NCI-H460 (cell line): ENCODE results near the gene TCP11X2. TPM values are rescaled to one million over a fixed set of nuclear protein-coding genes. Genes with fewer than 3 reads are reported as not detected.
"Not testable (repeated sequence)": the region's sequence is repeated elsewhere in the genome, so short reads cannot be mapped to it uniquely, and the experiment has no call there.

Experiments
- DNase-seq: peaks from one replicate; pipeline ENCODE4 v3.0.0-alpha.2; 2016; ENCODE audit warnings: low read depth; ENCODE audit errors: extremely low read depth
- polyA plus RNA-seq: library from polyadenylated mRNA; depleted of rRNA; stranded (reverse); fragments of >200 nt; gene quantifications from 2 replicates; pipeline ENCODE4 v1.2.3, GENCODE V29; 2014; cell fraction: nucleus; rRNA removed
- total RNA-seq: library from RNA; depleted of rRNA; stranded (reverse); fragments of >200 nt; shearing (Covaris generic); gene quantifications from 2 replicates; pipeline ENCODE4 v1.2.3, GENCODE V29; 2014; rRNA removed

TCP11X2 gene
- total RNA-seq, result not detected in 2 replicates
- polyA plus RNA-seq, result not detected in 2 replicates

GRCh38 chrX:102471762-102472220 lies at the start of gene TCP11X2:
Gene TCP11X2 (minus strand): TSS chrX:102471812.
- DNase-seq, result not testable (repeated sequence)

GRCh38 chrX:102517326-102517725 lies 45.7 kb upstream of the TCP11X2 start:
- DNase-seq, result peak; percentile 21

- DNase-seq, result peak; percentile 26
Observed at GRCh38 chrX:102515975-102516941, 44.6 kb upstream of the TCP11X2 start, which contains the start of gene TMSB15A. Gene TMSB15A (minus strand): TSS chrX:102516739.

GRCh38 chrX:102514536-102514935 lies 42.9 kb upstream of the TCP11X2 start:
- DNase-seq, result no peak

GRCh38 chrX:102498732-102499131 lies 27.1 kb upstream of the TCP11X2 start:
- DNase-seq, result no peak

- no peak for DNase-seq
Observed at GRCh38 chrX:102491766-102492165, 20.2 kb upstream of the TCP11X2 start.

- DNase-seq, result not testable (repeated sequence)
Observed at GRCh38 chrX:102478765-102479164, 7.2 kb upstream of the TCP11X2 start.

- DNase-seq, result not testable (repeated sequence)
Observed at GRCh38 chrX:102470215-102470614, 1.4 kb downstream of the TCP11X2 start.

GRCh38 chrX:102458615-102459014 lies 13.0 kb downstream of the TCP11X2 start:
- not testable (repeated sequence) for DNase-seq

GRCh38 chrX:102439908-102440307 lies 31.7 kb downstream of the TCP11X2 start, which contains the start of gene NXF2B:
Gene NXF2B (minus strand): TSS chrX:102440008. CDS start chrX:102380036, 59,972 bp downstream.
- not testable (repeated sequence) for DNase-seq

GRCh38 chrX:102414493-102414892 lies 57.1 kb downstream of the TCP11X2 start:
- DNase-seq, result not testable (repeated sequence)

Other genes with a start within 250 kb of the TCP11X2 start
- gene NXF2, start 224.6 kb downstream of the TCP11X2 start, total RNA-seq, result not detected in 2 replicates
- not detected in 2 replicates for gene NXF2B, start 31.8 kb downstream of the TCP11X2 start, total RNA-seq
- gene TMSB15A, start 44.9 kb upstream of the TCP11X2 start, total RNA-seq, result 0.42 TPM in 1 of 2 replicates, not detected in the other
- gene ARMCX5, start 127.7 kb upstream of the TCP11X2 start, total RNA-seq, result 35.0 and 40.5 TPM in 2 replicates
- 0.94 and 2.2 TPM in 2 replicates for gene GPRASP1, start 179.7 kb upstream of the TCP11X2 start, total RNA-seq
- 7.2 and 9.8 TPM in 2 replicates for gene GPRASP2, start 240.6 kb upstream of the TCP11X2 start, total RNA-seq
- 2.3 and 3.2 TPM in 2 replicates for gene GPRASP3, start 248.9 kb upstream of the TCP11X2 start, total RNA-seq